H1 (cell line): ENCODE data around the gene HAVCR2. TPM values are rescaled to one million over a fixed set of nuclear protein-coding genes. Genes with fewer than 3 reads are reported as not detected.

Experiments used
- CTCF ChIA-PET: fragments of 300-600 bp; sonication (Branson Sonifier 250); formaldehyde crosslinking; loops from one replicate; lab custom pipeline; 2021; ENCODE audit not compliant: partially characterized antibody; lab: Charles Lee
- POLR2A ChIA-PET: fragments of 300-600 bp; sonication (Branson Sonifier 250); formaldehyde crosslinking; loops from one replicate; lab custom pipeline; 2021; ENCODE audit warnings: inconsistent platforms; ENCODE audit not compliant: partially characterized antibody; lab: Charles Lee
- DNase-seq, 2 experiments: peaks; one replicate each; pipeline versions ENCODE4 v3.0.0 to v3.0.0-alpha.2; 2010 to 2022; ENCODE audit warnings: low spot score in 2 of 2, low read depth in 1 of 2, mixed read lengths in 1 of 2
- FAIRE-seq: peaks from 2 replicates; lab custom pipeline; 2011; peaks lifted over from hg19 to GRCh38; lab: Jason Lieb, UNC
- H2AFZ ChIP-seq: 2 replicates; pipeline ENCODE4 v1.8.1; 2012; ENCODE audit warnings: low read length, inconsistent platforms
- H2AK5ac ChIP-seq: 2 replicates; pipeline ENCODE4 v1.6.1; 2013; ENCODE audit warnings: low read depth, low read length
- H2BK120ac ChIP-seq: replicated peaks from 2 replicates; pipeline ENCODE3; 2013; ENCODE audit warnings: low read depth, low read length, inconsistent platforms
- H2BK12ac ChIP-seq: 2 replicates; pipeline ENCODE4 v1.6.1; 2013; ENCODE audit warnings: low read depth, low read length
- H2BK15ac ChIP-seq: 2 replicates; pipeline ENCODE4 v1.6.1; 2013; ENCODE audit warnings: low read length
- H2BK20ac ChIP-seq: 2 replicates; pipeline ENCODE4 v1.6.1; 2013; ENCODE audit warnings: low read length
- H2BK5ac ChIP-seq: 2 replicates; pipeline ENCODE4 v1.6.1; 2013; ENCODE audit warnings: low read depth, low read length
- H3K14ac ChIP-seq: 2 replicates; pipeline ENCODE4 v1.6.1; 2013; ENCODE audit warnings: inconsistent platforms; ENCODE audit not compliant: insufficient read length
- H3K18ac ChIP-seq: 2 replicates; pipeline ENCODE4 v1.6.1; 2013; ENCODE audit warnings: low read length; ENCODE audit errors: extremely low read depth
- H3K23ac ChIP-seq: 2 replicates; pipeline ENCODE4 v1.6.1; 2013; ENCODE audit warnings: inconsistent platforms; ENCODE audit not compliant: insufficient read length
- H3K23me2 ChIP-seq: 2 replicates; pipeline ENCODE4 v1.6.1; 2013; ENCODE audit warnings: low read depth, low read length
- H3K27ac ChIP-seq: 2 replicates; pipeline ENCODE4 v1.6.1; 2011; ENCODE audit warnings: low read depth, low read length, inconsistent platforms
- H3K27me3 ChIP-seq, 4 experiments: replicated peaks in 1 of 4; 1 replicate in 1 of 4; 2 replicates in 3 of 4; pipeline versions ENCODE4 v1.6.1 to v1.8.1; 2011 to 2013; ENCODE audit warnings: low read length in 3 of 4, mild to moderate bottlenecking in 3 of 4, inconsistent platforms in 2 of 4, mixed read lengths in 2 of 4, moderate library complexity in 1 of 4; ENCODE audit not compliant: control insufficient read depth in 3 of 4, insufficient read depth in 3 of 4; ENCODE audit errors: extremely low read depth in 1 of 4
- H3K36me3 ChIP-seq, 4 experiments: 2 replicates each; pipeline versions ENCODE4 v1.6.1 to v1.8.1; 2011 to 2013; ENCODE audit warnings: mild to moderate bottlenecking in 4 of 4, low read length in 3 of 4, moderate library complexity in 2 of 4, control low read depth in 1 of 4, inconsistent platforms in 1 of 4; ENCODE audit not compliant: insufficient read depth in 4 of 4, control insufficient read depth in 2 of 4
- H3K4ac ChIP-seq: replicated peaks from 2 replicates; pipeline ENCODE3; 2013; ENCODE audit warnings: low read length, low read depth, mixed read lengths, inconsistent platforms; ENCODE audit not compliant: insufficient read length
- H3K4me1 ChIP-seq, 4 experiments: replicated peaks in 1 of 4; 1 replicate in 1 of 4; 2 replicates in 3 of 4; pipeline versions ENCODE4 v1.6.1 to v1.8.1; 2011 to 2013; ENCODE audit warnings: low read length in 3 of 4, inconsistent platforms in 2 of 4, mixed read lengths in 1 of 4; ENCODE audit not compliant: insufficient read depth in 4 of 4, control insufficient read depth in 3 of 4
- H3K4me2 ChIP-seq, 2 experiments: 2 replicates each; pipeline versions ENCODE4 v1.6.1 to v1.8.1; 2011 to 2013; ENCODE audit warnings: low read depth in 2 of 2, low read length in 2 of 2, control low read depth in 1 of 2, inconsistent platforms in 1 of 2, mild to moderate bottlenecking in 1 of 2; ENCODE audit not compliant: insufficient read depth in 1 of 2
- H3K4me3 ChIP-seq, 4 experiments: fragments of 200-600, 300-600 bp in 1 of 4; sonication (generic), shearing (Covaris generic), sonication (Bioruptor Twin) in 1 of 4; 2 replicates each; pipeline versions ENCODE4 v1.5.1 to v1.8.1; 2011 to 2016; ENCODE audit warnings: low read length in 4 of 4, low read depth in 3 of 4, control low read depth in 2 of 4, inconsistent platforms in 2 of 4, mild to moderate bottlenecking in 2 of 4, mixed read lengths in 1 of 4, moderate library complexity in 1 of 4; ENCODE audit not compliant: insufficient read depth in 2 of 4; ENCODE audit errors: extremely low read depth in 1 of 4
- H3K56ac ChIP-seq: replicated peaks from 2 replicates; pipeline ENCODE3; 2013; ENCODE audit warnings: low read depth, mild to moderate bottlenecking, mixed read lengths, low read length, inconsistent platforms; ENCODE audit not compliant: insufficient read length
- H3K79me1 ChIP-seq: 2 replicates; pipeline ENCODE4 v1.6.1; 2013; ENCODE audit warnings: low read depth, low read length, control low read depth
- H3K79me2 ChIP-seq, 2 experiments: 2 replicates each; pipeline versions ENCODE4 v1.6.1 to v1.8.1; 2012 to 2013; ENCODE audit warnings: low read length in 2 of 2, mild to moderate bottlenecking in 2 of 2, inconsistent platforms in 1 of 2; ENCODE audit not compliant: insufficient read depth in 2 of 2, control insufficient read depth in 1 of 2
- H3K9ac ChIP-seq, 4 experiments: replicated peaks in 1 of 4; 1 replicate in 1 of 4; 2 replicates in 3 of 4; pipeline versions ENCODE4 v1.6.1 to v1.8.1; 2011 to 2013; ENCODE audit warnings: low read depth in 3 of 4, low read length in 3 of 4, control low read depth in 2 of 4, mild to moderate bottlenecking in 2 of 4, moderate library complexity in 2 of 4, inconsistent platforms in 1 of 4; ENCODE audit errors: extremely low read depth in 1 of 4
- H3K9me3 ChIP-seq, 2 experiments: 2 replicates each; pipeline versions ENCODE4 v1.6.1 to v1.8.1; 2012 to 2013; ENCODE audit warnings: mild to moderate bottlenecking in 2 of 2, moderate library complexity in 2 of 2, control low read depth in 1 of 2, inconsistent platforms in 1 of 2, low read depth in 1 of 2, low read length in 1 of 2, mixed read lengths in 1 of 2; ENCODE audit not compliant: insufficient read depth in 2 of 2
- H4K20me1 ChIP-seq, 2 experiments: replicated peaks in 1 of 2; 2 replicates each; pipeline versions ENCODE3 to v1.8.1; 2011 to 2013; ENCODE audit warnings: inconsistent platforms in 2 of 2, low read length in 2 of 2, mild to moderate bottlenecking in 1 of 2; ENCODE audit not compliant: insufficient read depth in 2 of 2, control insufficient read depth in 1 of 2
- H4K5ac ChIP-seq: 2 replicates; pipeline ENCODE4 v1.6.1; 2013; ENCODE audit warnings: low read length, low read depth, mixed read lengths, inconsistent platforms; ENCODE audit not compliant: insufficient read length
- H4K8ac ChIP-seq: 2 replicates; pipeline ENCODE4 v1.8.0; 2013; ENCODE audit warnings: mild to moderate bottlenecking, moderate library complexity, low read length, inconsistent platforms; ENCODE audit not compliant: insufficient read depth; ENCODE audit errors: extremely low read depth
- H4K91ac ChIP-seq: replicated peaks from 2 replicates; pipeline ENCODE3; 2013; ENCODE audit warnings: low read length, mixed read lengths, inconsistent platforms; ENCODE audit not compliant: insufficient read length
- KDM5A ChIP-seq: fragments of 200-600 bp; IDR thresholded peaks from 2 replicates; pipeline ENCODE4 v1.7.1; 2012; ENCODE audit warnings: mild to moderate bottlenecking, low read length, inconsistent platforms, mixed read lengths
- polyA plus RNA-seq, 7 experiments: library from polyadenylated mRNA; depleted of rRNA in 3 of 7; stranded (reverse) in 5 of 7; unstranded in 2 of 7; fragments of >200 nt in 5 of 7; fragments of 200-250 nt in 2 of 7; gene quantifications; 1 replicate in 5 of 7; 2 replicates in 1 of 7; 4 replicates in 1 of 7; pipeline versions ENCODE4 v1.2.1 to v1.2.3, GENCODE V29; 2011 to 2013; ENCODE audit warnings: missing spikeins in 2 of 7, mixed read lengths in 2 of 7
- total RNA-seq: library from RNA; stranded (reverse); fragmentation: NEBNext Ultra II Directional; extraction: Animal tissue kit (Norgen Biotek cat#: 25700); gene quantifications from 2 replicates; pipeline ENCODE4 v1.2.1, GENCODE V29; 2021

The HAVCR2 gene
- total and polyA plus RNA-seq, 2 of the 8 experiments (the other 6 are each of a cell fraction or from before 2014, with no cell fraction given) = 0.03 TPM; not detected in 1

DNA sequence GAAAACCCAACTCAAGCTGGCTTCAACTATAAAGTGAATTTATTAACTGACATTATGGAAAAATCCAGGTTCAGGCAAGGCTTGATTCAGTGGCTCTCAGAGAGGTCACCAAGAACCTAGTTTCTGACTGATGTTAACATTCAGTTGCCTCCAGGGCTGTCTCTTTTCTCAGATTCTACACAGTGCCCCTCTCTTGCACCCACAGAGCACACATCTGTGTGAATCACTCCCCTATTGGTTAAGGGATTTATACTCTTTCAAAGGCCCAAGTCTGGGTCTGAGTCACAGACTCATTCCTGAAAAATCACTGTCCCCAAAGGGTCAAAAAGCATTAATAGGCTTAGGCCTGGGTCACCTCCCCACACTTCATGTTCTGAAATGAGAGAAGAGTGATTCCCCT lies 6.2 kb upstream of the HAVCR2 start:
- Histone ChIP-seq H3K4me3 (no peak overlapping the region), H3K36me3 (no peaks in the 10 kb centered on the region), H3K27ac (no peak overlapping the region), H3K79me2 (no peaks in the 10 kb centered on the region), H2BK20ac (no peak overlapping the region), H3K9ac (no peak overlapping the region), H2BK15ac (no peak overlapping the region), H3K27me3 (no peaks in the 10 kb centered on the region), H3K23ac (no peak overlapping the region), H3K23me2 (no peaks in the 10 kb centered on the region), H3K9me3 (no peaks in the 10 kb centered on the region), H3K79me1 (no peaks in the 10 kb centered on the region), H3K14ac (no peak overlapping the region), H3K4me2 (no peak overlapping the region), H4K20me1 (no peaks in the 10 kb centered on the region), H4K91ac (no peak overlapping the region), H2BK120ac (no peak overlapping the region), H4K5ac (no peak overlapping the region), H2BK12ac (no peak overlapping the region), H3K4me1 (no peaks in the 10 kb centered on the region), H4K8ac (no peak overlapping the region), H2AFZ (no peak overlapping the region), H3K56ac (no peak overlapping the region), H3K18ac (no peak overlapping the region), H2BK5ac (no peak overlapping the region), H2AK5ac (no peak overlapping the region), H3K4ac (no peak overlapping the region)
- ChIA-PET CTCF (interaction anchor here (0.6 to 1.8 kb wide), 2 partner anchors 17 to 210 kb away, joined by 3 to 5 read pairs; no protein-coding TSS in a partner anchor), POLR2A (no interaction called here)
- no peak for TF ChIP-seq KDM5A
- no peak for FAIRE-seq
- no peak for DNase-seq
